ENCODE measurements around the gene CHRNA5.

Gene CHRNA5

DNA sequence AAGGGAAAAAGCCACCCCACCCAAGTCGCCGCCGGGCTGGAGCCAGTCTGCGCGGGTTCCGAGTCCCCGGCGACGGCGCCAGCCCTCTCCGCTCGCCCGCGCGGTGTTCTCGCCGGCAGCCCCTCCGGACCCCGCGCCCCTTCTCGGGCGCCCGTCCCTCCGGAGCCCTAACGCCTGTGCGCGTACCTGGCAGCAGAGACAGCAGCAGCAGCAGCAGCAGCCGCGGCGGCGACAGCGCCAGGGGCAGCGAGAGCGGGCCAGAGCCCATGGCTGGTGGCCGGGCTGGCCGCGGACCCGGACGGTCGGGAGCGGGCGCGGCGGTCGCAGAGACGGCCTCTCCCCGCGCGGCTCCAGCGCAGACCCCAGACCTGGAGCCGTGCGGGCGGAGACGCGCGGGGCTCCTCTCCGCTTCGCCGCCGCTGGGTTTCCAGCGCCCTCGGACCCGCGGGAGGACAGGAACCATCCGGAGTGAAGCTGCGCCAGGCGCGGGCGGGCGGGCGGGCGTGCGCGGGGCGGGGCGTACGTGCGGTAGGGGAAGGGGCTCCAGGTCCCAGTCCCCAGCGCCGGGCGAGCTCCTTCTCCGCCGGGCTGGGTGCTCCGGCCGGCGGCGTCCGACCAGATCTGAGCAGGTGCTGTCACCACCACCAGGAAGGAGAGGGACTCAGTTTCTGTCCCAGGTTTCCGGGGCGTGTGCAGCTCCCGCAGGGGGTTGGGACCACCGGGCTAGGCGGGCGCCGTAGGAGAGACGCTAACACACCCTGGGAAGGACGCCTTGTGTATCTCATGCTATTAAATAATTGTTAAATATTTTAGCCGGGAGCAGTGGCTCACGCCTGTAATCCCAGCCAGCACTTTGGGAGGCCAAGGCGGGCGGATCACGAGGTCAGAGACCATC is 55.5 kb downstream of the CHRNA5 start, which contains the start of gene CHRNA3:
CHRNA3 (minus strand) TSS at position 470 of the 895 bp plus-strand sequence; CDS start at position 268, 202 bp downstream.
- DNase-seq (ENCODE audit: low read depth in 2 of 2), result no peak

GRCh38 chr15:78621810-78622402 is 56.6 kb downstream of the CHRNA5 start:
- DNase-seq (ENCODE audit: low read depth in 2 of 2), result no peak

GRCh38 chr15:78623786-78624497 is 58.6 kb downstream of the CHRNA5 start:
- no peak for DNase-seq (ENCODE audit: low read depth in 2 of 2)

GRCh38 chr15:78624651-78625590 is 59.6 kb downstream of the CHRNA5 start:
- no peak for DNase-seq (ENCODE audit: low read depth in 2 of 2)

DNA sequence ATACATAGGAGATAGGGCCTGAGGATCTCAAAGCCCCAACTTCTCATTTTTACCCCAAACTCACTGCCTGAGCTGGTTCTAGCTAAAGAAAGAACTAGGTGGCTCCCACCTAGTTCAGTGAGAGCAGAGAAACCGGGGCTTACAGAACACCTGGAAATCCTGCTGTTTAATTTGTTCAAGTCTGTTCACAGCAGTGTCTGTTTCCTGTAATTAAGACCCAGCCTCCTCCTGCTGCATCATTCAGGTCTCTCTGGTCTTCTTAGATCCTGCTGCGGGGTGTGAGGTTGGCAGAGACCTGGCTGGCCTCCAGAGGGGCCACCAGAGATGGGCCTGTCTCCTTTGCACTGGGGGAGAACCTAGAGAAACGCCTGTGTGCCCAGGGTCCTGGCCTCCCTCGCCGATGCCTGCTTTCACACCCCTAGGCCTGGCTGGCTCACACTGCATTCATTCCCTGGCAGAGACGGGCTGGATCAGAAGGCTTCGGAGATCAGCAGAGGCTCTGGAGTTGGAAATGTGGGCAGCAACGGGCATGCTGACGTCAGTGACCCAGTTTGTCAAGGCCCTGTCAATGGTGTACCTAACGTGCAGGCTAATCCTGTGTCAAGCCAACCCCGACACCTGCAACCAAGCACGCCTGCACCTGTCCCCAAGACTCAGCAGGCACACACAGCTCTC is 60.4 kb downstream of the CHRNA5 start:
- DNase-seq (ENCODE audit: low read depth in 2 of 2), result no peak

DNA sequence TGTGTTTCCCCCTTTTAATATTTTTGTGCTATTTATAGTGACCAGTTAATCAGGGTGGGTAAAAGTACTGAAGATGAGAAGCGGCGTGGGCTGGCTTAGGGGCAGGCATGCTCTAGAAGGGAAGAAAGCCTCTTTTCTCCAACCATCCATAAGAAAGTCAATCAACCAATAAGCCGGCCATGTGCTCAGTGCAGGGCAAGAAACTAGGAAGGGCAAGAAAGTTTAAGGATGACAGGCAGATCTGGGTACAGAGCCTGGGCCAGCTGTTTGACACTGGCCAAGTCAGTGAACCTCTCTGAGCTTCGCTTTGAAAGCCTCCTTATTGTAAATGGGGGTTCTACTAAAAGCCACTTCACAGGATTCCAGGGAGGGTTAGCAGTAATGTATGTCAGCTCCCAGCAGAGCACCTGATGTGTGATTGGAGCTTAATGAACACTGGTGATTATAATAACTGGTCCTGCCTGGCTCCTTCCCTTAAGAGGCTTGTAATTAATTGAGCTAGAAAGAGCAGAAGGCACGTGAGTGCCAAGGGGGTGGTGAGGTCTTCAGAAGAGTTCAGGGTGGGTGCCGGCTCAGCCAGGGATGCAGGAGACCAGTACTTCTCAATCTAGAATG is 61.2 kb downstream of the CHRNA5 start:
- no peak for DNase-seq (ENCODE audit: low read depth in 2 of 2)

- no peak for DNase-seq (ENCODE audit: low read depth in 2 of 2)
Measured at GRCh38 chr15:78627348-78627747, 62.0 kb downstream of the CHRNA5 start.

- no peak for DNase-seq (ENCODE audit: low read depth in 2 of 2)
Measured at GRCh38 chr15:78628227-78628626, 62.9 kb downstream of the CHRNA5 start.

DNA sequence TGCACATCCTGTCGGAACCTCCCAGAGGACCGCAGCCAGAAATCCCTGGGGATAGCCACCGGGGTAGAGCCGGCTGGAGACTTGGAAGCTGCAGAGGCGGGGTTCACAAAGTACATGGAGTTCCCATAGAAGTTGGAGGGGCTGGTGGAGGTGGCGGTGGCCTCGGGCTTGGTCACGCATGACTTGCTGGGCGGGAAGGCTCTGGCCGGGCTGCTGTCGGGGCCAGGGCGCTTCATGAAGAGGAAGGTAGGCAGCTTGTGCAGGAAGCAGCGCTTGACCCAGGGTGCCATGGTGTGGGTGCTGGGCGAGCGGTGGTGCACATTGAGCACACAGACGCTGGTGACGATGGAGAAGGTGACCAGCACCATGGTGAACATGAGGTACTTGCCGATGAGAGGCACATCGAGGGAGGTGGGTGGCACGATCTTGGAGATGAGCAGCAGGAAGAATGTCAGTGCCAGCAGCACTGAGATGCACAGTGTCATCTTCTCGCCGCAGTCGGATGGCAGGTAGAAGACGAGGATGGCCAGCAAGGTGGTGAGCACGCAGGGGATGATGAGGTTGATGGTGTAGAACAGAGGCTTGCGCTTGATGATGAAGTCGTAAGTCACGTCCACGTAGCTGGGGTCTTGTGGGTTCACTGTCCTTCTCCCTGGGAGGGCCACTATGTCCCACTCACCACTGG is 63.9 kb downstream of the CHRNA5 start:
- no peak for DNase-seq (ENCODE audit: low read depth in 2 of 2)

GRCh38 chr15:78629716-78630065 is 64.4 kb downstream of the CHRNA5 start:
- DNase-seq (ENCODE audit: low read depth in 2 of 2), result no peak

DNA sequence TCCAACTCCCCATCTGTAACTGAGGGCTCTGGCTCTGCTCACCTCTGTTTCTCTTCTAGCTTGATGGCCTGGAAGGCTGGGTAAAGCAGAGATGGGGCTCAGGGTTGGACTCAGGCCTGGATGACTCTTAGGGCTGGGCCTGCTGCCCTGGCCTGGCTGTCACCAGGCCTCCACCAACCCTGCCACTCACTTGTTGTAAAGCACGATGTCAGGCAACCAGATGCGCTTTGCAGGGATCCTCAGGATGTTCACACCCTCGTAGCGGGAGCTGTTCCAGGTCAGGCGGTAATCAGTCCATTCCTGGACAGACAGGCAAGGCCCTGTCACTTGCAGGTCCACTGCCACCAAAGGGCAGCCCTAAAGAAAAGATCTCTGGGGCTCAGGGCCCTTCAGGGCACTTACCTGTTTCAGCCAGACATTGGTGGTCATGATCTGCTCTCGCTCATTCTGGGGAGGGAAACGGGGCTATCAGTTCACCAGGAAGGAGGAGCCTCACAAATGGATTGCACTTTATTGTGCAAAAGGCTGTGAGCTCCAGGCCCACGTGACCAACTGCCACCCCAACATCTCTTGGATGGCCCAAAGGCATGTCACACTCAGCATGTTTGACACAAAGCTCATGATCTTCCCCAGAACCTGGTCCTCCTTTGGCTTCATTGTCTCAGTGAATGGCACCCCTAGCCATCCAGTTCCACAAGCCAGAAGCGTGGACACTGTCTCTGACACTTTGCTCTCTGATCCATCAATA is 65.7 kb downstream of the CHRNA5 start:
- DNase-seq (ENCODE audit: low read depth in 2 of 2), result no peak

- no peak for DNase-seq (ENCODE audit: low read depth in 2 of 2)
Measured at GRCh38 chr15:78633348-78633747, 68.0 kb downstream of the CHRNA5 start.

- no peak for DNase-seq (ENCODE audit: low read depth in 2 of 2)
Measured at GRCh38 chr15:78634210-78635145, 69.2 kb downstream of the CHRNA5 start.

GRCh38 chr15:78635346-78635745 is 70.0 kb downstream of the CHRNA5 start:
- DNase-seq (ENCODE audit: low read depth in 2 of 2), result no peak

- no peak for DNase-seq (ENCODE audit: low read depth in 2 of 2)
Measured at GRCh38 chr15:78636378-78636859, 71.1 kb downstream of the CHRNA5 start.

DNA sequence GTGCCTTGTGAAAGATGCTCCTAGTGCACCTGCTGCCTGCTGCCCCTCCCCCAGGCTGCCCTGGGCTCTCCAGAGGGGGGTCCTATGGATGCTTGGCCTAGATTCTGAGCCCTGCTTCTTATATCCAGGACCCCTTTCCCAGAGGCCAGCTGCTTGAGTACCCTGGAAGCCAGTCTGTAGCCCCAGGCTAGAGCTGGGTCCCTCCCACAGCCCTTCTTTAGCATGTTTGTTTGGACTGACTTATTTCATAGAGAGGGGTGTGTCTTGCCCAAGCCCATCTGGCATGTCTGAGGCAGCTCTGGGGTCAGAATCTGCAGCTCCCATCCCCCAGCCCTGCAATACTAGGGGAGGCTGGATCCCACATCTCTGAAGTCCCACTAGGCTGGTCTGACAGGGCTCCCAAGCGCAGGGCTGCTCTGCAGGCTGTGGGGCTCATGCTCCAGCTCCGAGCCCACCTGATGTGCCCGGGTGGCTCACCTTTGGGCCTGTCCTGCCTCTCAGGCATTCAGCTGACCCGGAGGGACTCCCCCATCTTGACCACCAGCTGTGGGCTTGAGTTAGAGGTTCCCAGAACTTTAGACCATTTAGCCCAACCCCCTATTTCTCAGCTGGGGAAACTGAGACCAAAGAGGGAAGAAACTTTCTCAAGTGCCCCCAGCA is 72.6 kb downstream of the CHRNA5 start:
- no peak for DNase-seq (ENCODE audit: low read depth in 2 of 2)

DNA sequence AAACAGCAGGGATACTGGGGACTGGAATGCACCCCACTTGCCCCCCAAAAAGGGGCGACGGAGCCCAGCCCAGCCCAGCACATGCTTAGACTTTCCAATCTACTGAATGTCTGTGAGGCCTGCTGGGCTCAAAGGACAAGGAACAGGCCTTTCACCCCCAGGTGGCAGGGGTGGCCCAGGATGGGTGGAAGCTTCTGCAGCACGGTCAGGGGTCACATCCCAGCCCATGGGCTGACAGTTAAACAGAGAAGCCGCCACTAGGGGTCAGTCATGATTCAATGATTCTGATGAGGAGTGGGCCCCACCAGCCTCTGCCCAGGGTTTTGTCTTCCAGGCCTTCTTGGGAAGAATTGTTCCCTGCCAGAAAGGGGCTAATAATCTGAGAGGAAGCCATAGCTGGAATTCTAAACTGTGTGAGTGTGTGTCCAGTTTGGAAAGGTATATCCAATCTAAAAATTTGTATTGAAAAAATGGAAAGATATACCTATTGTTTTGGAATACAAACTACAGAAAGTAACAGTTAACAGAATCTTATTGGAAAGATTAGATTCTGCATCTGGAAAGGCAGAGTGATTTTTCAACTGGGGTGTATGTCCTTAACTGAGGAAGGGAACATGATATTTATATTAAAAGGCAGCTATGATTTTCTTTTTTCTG is 73.5 kb downstream of the CHRNA5 start:
- DNase-seq (ENCODE audit: low read depth in 2 of 2), result peak; percentile 25 to 57
